Measurements from ENCODE around the gene CCDC9B.

Gene CCDC9B

GRCh38 chr15:40287505-40287904 is 53.2 kb downstream of the CCDC9B start:
- no peak overlapping the region for H2AFZ ChIP-seq (ENCODE audit: insufficient read depth, low read length, poor library complexity)
- no peak overlapping the region for H4K12ac ChIP-seq (ENCODE audit: low read depth, low read length)
- no peak overlapping the region for H4K8ac ChIP-seq (ENCODE audit: low read depth, low read length)
- H3K36me3 ChIP-seq (ENCODE audit: control insufficient read depth in 1 of 2, insufficient read depth in 2 of 2, low read length in 2 of 2): no peaks in the 10 kb centered on the region
- H3K27ac ChIP-seq (ENCODE audit: low read depth, low read length): no peak overlapping the region
- no peak overlapping the region for H3K4me3 ChIP-seq (ENCODE audit: low read depth, low read length)
- no peak overlapping the region for H2AK5ac ChIP-seq (ENCODE audit: low read length)
- H3K79me1 ChIP-seq (ENCODE audit: low read length): peaks cover 10% of the 10 kb centered on the region
- no peak overlapping the region for H3K14ac ChIP-seq (ENCODE audit: low read length)
- no peak overlapping the region for H3K4me2 ChIP-seq (ENCODE audit: low read length)
- no peak overlapping the region for H2BK120ac ChIP-seq (ENCODE audit: insufficient read depth, low read length, poor library complexity)
- WGBS (ENCODE audit: extremely low coverage, insufficient coverage, insufficient read length): no CpG with 5 or more reads among the region's 3 CpGs
- H3K27me3 ChIP-seq (ENCODE audit: insufficient read depth, low read length): peaks cover 36% of the 10 kb centered on the region
- H3K4me1 ChIP-seq (ENCODE audit: control insufficient read depth in 1 of 2, insufficient read depth in 2 of 2, low read length in 2 of 2): peaks cover 31 to 34% of the 10 kb centered on the region in 2 experiments
- H3K18ac ChIP-seq (ENCODE audit: low read length): no peak overlapping the region
- DNase-seq: no peak
- H3K23ac ChIP-seq (ENCODE audit: low read length): no peak overlapping the region
- H4K91ac ChIP-seq (ENCODE audit: low read depth, low read length): no peak overlapping the region
- H2BK12ac ChIP-seq (ENCODE audit: low read length): no peak overlapping the region
- peaks cover 2% of the 10 kb centered on the region for H3K9me3 ChIP-seq (ENCODE audit: insufficient read depth, low read depth, low read length)
- H2BK5ac ChIP-seq (ENCODE audit: low read depth, low read length, poor library complexity): no peak overlapping the region
- no peak overlapping the region for H3K9ac ChIP-seq (ENCODE audit: low read length)
- peaks cover 2% of the 10 kb centered on the region for H3K79me2 ChIP-seq (ENCODE audit: control insufficient read depth, insufficient read depth, low read length, poor library complexity)
- no peak overlapping the region for H3K4ac ChIP-seq (ENCODE audit: low read depth, low read length)

- H3K36me3 ChIP-seq (ENCODE audit: control insufficient read depth in 1 of 2, insufficient read depth in 2 of 2, low read length in 2 of 2): no peaks in the 10 kb centered on the region
- no peak overlapping the region for H3K4me2 ChIP-seq (ENCODE audit: low read length)
- peak overlapping the region; percentile 13 for H4K91ac ChIP-seq (ENCODE audit: low read depth, low read length)
- no CpG with 5 or more reads among the region's 7 CpGs for WGBS (ENCODE audit: extremely low coverage, insufficient coverage, insufficient read length)
- H2BK120ac ChIP-seq (ENCODE audit: insufficient read depth, low read length, poor library complexity): no peak overlapping the region
- peaks cover 4% of the 10 kb centered on the region for H3K9me3 ChIP-seq (ENCODE audit: insufficient read depth, low read depth, low read length)
- no peak overlapping the region for H2AFZ ChIP-seq (ENCODE audit: insufficient read depth, low read length, poor library complexity)
- no peak for DNase-seq
- no peak overlapping the region for H3K23ac ChIP-seq (ENCODE audit: low read length)
- no peak overlapping the region for H3K18ac ChIP-seq (ENCODE audit: low read length)
- H4K8ac ChIP-seq (ENCODE audit: low read depth, low read length): no peak overlapping the region
- H3K79me1 ChIP-seq (ENCODE audit: low read length): peaks cover 10% of the 10 kb centered on the region
- no peak overlapping the region for H3K4me3 ChIP-seq (ENCODE audit: low read depth, low read length)
- H3K4ac ChIP-seq (ENCODE audit: low read depth, low read length): peak overlapping the region; percentile 6
- H2AK5ac ChIP-seq (ENCODE audit: low read length): peak overlapping the region; percentile 47
- no peak overlapping the region for H4K12ac ChIP-seq (ENCODE audit: low read depth, low read length)
- H3K14ac ChIP-seq (ENCODE audit: low read length): no peak overlapping the region
- H3K27me3 ChIP-seq (ENCODE audit: insufficient read depth, low read length): peaks cover 37% of the 10 kb centered on the region
- no peak overlapping the region for H3K27ac ChIP-seq (ENCODE audit: low read depth, low read length)
- H2BK12ac ChIP-seq (ENCODE audit: low read length): no peak overlapping the region
- no peak overlapping the region for H3K9ac ChIP-seq (ENCODE audit: low read length)
- H3K79me2 ChIP-seq (ENCODE audit: control insufficient read depth, insufficient read depth, low read length, poor library complexity): peaks cover 2% of the 10 kb centered on the region
- H3K4me1 ChIP-seq (ENCODE audit: control insufficient read depth in 1 of 2, insufficient read depth in 2 of 2, low read length in 2 of 2): peaks cover 35 to 41% of the 10 kb centered on the region in 2 experiments
- H2BK5ac ChIP-seq (ENCODE audit: low read depth, low read length, poor library complexity): no peak overlapping the region
Measured at GRCh38 chr15:40286794-40287193, 53.9 kb downstream of the CCDC9B start.

GRCh38 chr15:40286061-40286532 is 54.6 kb downstream of the CCDC9B start:
- no peak overlapping the region for H3K14ac ChIP-seq (ENCODE audit: low read length)
- H3K27me3 ChIP-seq (ENCODE audit: insufficient read depth, low read length): peaks cover 37% of the 10 kb centered on the region
- H3K18ac ChIP-seq (ENCODE audit: low read length): no peak overlapping the region
- H2BK120ac ChIP-seq (ENCODE audit: insufficient read depth, low read length, poor library complexity): no peak overlapping the region
- H4K91ac ChIP-seq (ENCODE audit: low read depth, low read length): peak overlapping the region; percentile 53
- H3K23ac ChIP-seq (ENCODE audit: low read length): no peak overlapping the region
- no peak overlapping the region for H2AK5ac ChIP-seq (ENCODE audit: low read length)
- peaks cover 2% of the 10 kb centered on the region for H3K79me2 ChIP-seq (ENCODE audit: control insufficient read depth, insufficient read depth, low read length, poor library complexity)
- H3K4me1 ChIP-seq (ENCODE audit: control insufficient read depth in 1 of 2, insufficient read depth in 2 of 2, low read length in 2 of 2): peaks cover 36 to 47% of the 10 kb centered on the region in 2 experiments
- H2BK12ac ChIP-seq (ENCODE audit: low read length): no peak overlapping the region
- no CpG with 5 or more reads among the region's 7 CpGs for WGBS (ENCODE audit: extremely low coverage, insufficient coverage, insufficient read length)
- no peak overlapping the region for H3K9ac ChIP-seq (ENCODE audit: low read length)
- no peak overlapping the region for H2AFZ ChIP-seq (ENCODE audit: insufficient read depth, low read length, poor library complexity)
- peak overlapping the region; percentile 4 for H3K4me2 ChIP-seq (ENCODE audit: low read length)
- no peak overlapping the region for H3K4me3 ChIP-seq (ENCODE audit: low read depth, low read length)
- H3K9me3 ChIP-seq (ENCODE audit: insufficient read depth, low read depth, low read length): peaks cover 2% of the 10 kb centered on the region
- H3K79me1 ChIP-seq (ENCODE audit: low read length): peaks cover 9% of the 10 kb centered on the region
- peak overlapping the region; percentile 57 for H2BK5ac ChIP-seq (ENCODE audit: low read depth, low read length, poor library complexity)
- H4K12ac ChIP-seq (ENCODE audit: low read depth, low read length): no peak overlapping the region
- H3K27ac ChIP-seq (ENCODE audit: low read depth, low read length): peak overlapping the region; percentile 75
- H3K4ac ChIP-seq (ENCODE audit: low read depth, low read length): no peak overlapping the region
- H4K8ac ChIP-seq (ENCODE audit: low read depth, low read length): no peak overlapping the region
- H3K36me3 ChIP-seq (ENCODE audit: control insufficient read depth in 1 of 2, insufficient read depth in 2 of 2, low read length in 2 of 2): no peaks in the 10 kb centered on the region
- DNase-seq: no peak

DNA sequence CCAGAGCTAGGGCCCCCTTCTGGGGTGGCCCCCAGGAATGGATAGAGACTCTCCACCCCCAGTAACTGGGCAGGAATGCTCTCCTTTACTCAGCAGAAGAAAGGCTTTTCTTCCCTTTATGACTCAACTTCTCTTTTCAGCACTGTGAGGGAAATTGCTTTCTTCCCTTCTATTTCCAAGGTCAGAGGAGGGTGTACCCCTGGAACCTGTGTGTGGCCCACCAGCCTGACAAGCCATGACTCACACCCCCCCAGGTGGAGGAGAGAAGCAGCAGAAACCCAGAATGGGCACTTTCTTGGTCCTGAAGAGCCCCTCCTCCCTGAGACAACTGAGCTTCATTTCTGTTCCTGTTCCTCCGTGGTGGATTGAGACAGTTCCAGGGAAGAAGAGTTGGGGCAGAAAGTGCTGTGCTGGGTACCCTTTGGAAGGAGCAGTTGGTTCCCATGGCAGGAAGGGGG is 55.2 kb downstream of the CCDC9B start:
- peaks cover 2% of the 10 kb centered on the region for H3K9me3 ChIP-seq (ENCODE audit: insufficient read depth, low read depth, low read length)
- H2BK12ac ChIP-seq (ENCODE audit: low read length): peak overlapping the region; percentile 23
- H4K8ac ChIP-seq (ENCODE audit: low read depth, low read length): no peak overlapping the region
- H3K4me2 ChIP-seq (ENCODE audit: low read length): peak overlapping the region; percentile 4
- H3K27me3 ChIP-seq (ENCODE audit: insufficient read depth, low read length): peaks cover 39% of the 10 kb centered on the region
- no peak for DNase-seq
- no peak overlapping the region for H3K4ac ChIP-seq (ENCODE audit: low read depth, low read length)
- H2BK5ac ChIP-seq (ENCODE audit: low read depth, low read length, poor library complexity): peak overlapping the region; percentile 57
- H3K18ac ChIP-seq (ENCODE audit: low read length): no peak overlapping the region
- peaks cover 6% of the 10 kb centered on the region for H3K79me1 ChIP-seq (ENCODE audit: low read length)
- no peak overlapping the region for H2AFZ ChIP-seq (ENCODE audit: insufficient read depth, low read length, poor library complexity)
- no peak overlapping the region for H4K12ac ChIP-seq (ENCODE audit: low read depth, low read length)
- peak overlapping the region; percentile 53 for H4K91ac ChIP-seq (ENCODE audit: low read depth, low read length)
- peak overlapping the region; percentile 75 for H3K27ac ChIP-seq (ENCODE audit: low read depth, low read length)
- H3K9ac ChIP-seq (ENCODE audit: low read length): no peak overlapping the region
- no peak overlapping the region for H3K23ac ChIP-seq (ENCODE audit: low read length)
- no peak overlapping the region for H2AK5ac ChIP-seq (ENCODE audit: low read length)
- peaks cover 33 to 44% of the 10 kb centered on the region in 2 experiments for H3K4me1 ChIP-seq (ENCODE audit: control insufficient read depth in 1 of 2, insufficient read depth in 2 of 2, low read length in 2 of 2)
- no peaks in the 10 kb centered on the region for H3K36me3 ChIP-seq (ENCODE audit: control insufficient read depth in 1 of 2, insufficient read depth in 2 of 2, low read length in 2 of 2)
- peaks cover 2% of the 10 kb centered on the region for H3K79me2 ChIP-seq (ENCODE audit: control insufficient read depth, insufficient read depth, low read length, poor library complexity)
- H3K14ac ChIP-seq (ENCODE audit: low read length): no peak overlapping the region
- WGBS (ENCODE audit: extremely low coverage, insufficient coverage, insufficient read length): no CpG with 5 or more reads among the region's 1 CpG
- H2BK120ac ChIP-seq (ENCODE audit: insufficient read depth, low read length, poor library complexity): peak overlapping the region; percentile 4
- no peak overlapping the region for H3K4me3 ChIP-seq (ENCODE audit: low read depth, low read length)

Measured in trophoblast cell (in vitro differentiated cells and primary cell).